NCI-H748 treated with DMSO at 0.1 percent for 48 hours (cell line): ENCODE results near the gene NEK4.
"Not testable (repeated sequence)": the region's sequence is repeated elsewhere in the genome, so short reads cannot be mapped to it uniquely, and the experiment has no call there.

ENCODE experiments used
- DNase-seq: peaks from one replicate; lab custom pipeline; 2025; lab: John Stamatoyannopoulos, UW

NEK4 gene

GRCh38 chr3:52777959-52778805 lies 7.4 kb upstream of the NEK4 start:
- DNase-seq: no peak

GRCh38 chr3:52777127-52777958 lies 6.6 kb upstream of the NEK4 start, which contains the start of gene ITIH1:
TSS of gene ITIH1 (plus strand) at chr3:52777599. CDS start at chr3:52777616, 17 bp downstream.
- DNase-seq: no peak

- not testable (repeated sequence) for DNase-seq
Measured at GRCh38 chr3:52776486-52776885, 5.7 kb upstream of the NEK4 start.

GRCh38 chr3:52775877-52776276 lies 5.1 kb upstream of the NEK4 start:
- DNase-seq: no peak

GRCh38 chr3:52774901-52775864 lies 4.4 kb upstream of the NEK4 start:
- no peak for DNase-seq

GRCh38 chr3:52774066-52774713 lies 3.5 kb upstream of the NEK4 start:
- DNase-seq: no peak

GRCh38 chr3:52773361-52774065 lies 2.8 kb upstream of the NEK4 start:
- no peak for DNase-seq

GRCh38 chr3:52771702-52772101 lies 962 bp upstream of the NEK4 start:
- DNase-seq: no peak

- no peak for DNase-seq
Measured at GRCh38 chr3:52771334-52771681, 568 bp upstream of the NEK4 start.

- DNase-seq: no peak
Measured at GRCh38 chr3:52769786-52770455, 819 bp downstream of the NEK4 start.

- no peak for DNase-seq
Measured at GRCh38 chr3:52763466-52763865, 7.3 kb downstream of the NEK4 start.

GRCh38 chr3:52756141-52756540 lies 14.6 kb downstream of the NEK4 start:
- no peak for DNase-seq

- no peak for DNase-seq
Measured at GRCh38 chr3:52754373-52754772, 16.4 kb downstream of the NEK4 start.

GRCh38 chr3:52752045-52752660 lies 18.6 kb downstream of the NEK4 start:
- no peak for DNase-seq

- DNase-seq: no peak
Measured at GRCh38 chr3:52743721-52744120, 27.0 kb downstream of the NEK4 start.

- DNase-seq: no peak
Measured at GRCh38 chr3:52743152-52743551, 27.6 kb downstream of the NEK4 start.

- no peak for DNase-seq
Measured at GRCh38 chr3:52742418-52743041, 28.2 kb downstream of the NEK4 start.

GRCh38 chr3:52739730-52740129 lies 31.0 kb downstream of the NEK4 start:
- no peak for DNase-seq

GRCh38 chr3:52733256-52733891 lies 37.4 kb downstream of the NEK4 start:
- DNase-seq: no peak
